Keratinocyte (primary cell): ENCODE measurements around the gene OSBPL1A.

Experiments
- CTCF ChIP-seq, 3 experiments: IDR thresholded peaks in 1 of 3; conservative IDR thresholded peaks in 1 of 3; optimal IDR thresholded peaks in 1 of 3; 2 replicates in 2 of 3; 3 replicates in 1 of 3; pipeline versions ENCODE3 to v1.5.1; 2011; ENCODE audit warnings: low read length in 3 of 3, mild to moderate bottlenecking in 3 of 3, moderate library complexity in 2 of 3, control low read depth in 1 of 3, inconsistent platforms in 1 of 3; ENCODE audit not compliant: insufficient read depth in 2 of 3; ENCODE audit errors: extremely low read depth in 1 of 3
- EZH2 ChIP-seq: IDR thresholded peaks from one replicate; pipeline ENCODE4 v1.6.1; 2012; ENCODE audit warnings: inconsistent platforms, mild to moderate bottlenecking, low read length, moderate library complexity

- TF ChIP-seq CTCF (optimal IDR thresholded peaks at IDR 0.05 in 1 of 3, IDR thresholded peaks at IDR 0.05 in 1 of 3, conservative IDR thresholded peaks at IDR 0.05 in 1 of 3; ENCODE audit: extremely low read depth in 1 of 3, insufficient read depth in 2 of 3, low read length in 3 of 3) (peak in 1 of 3 experiments; percentile 29), EZH2 (no peak)
These were observed at the start of gene OSBPL1A for GRCh38 chr18:24397694-24398368.
